ENCODE measurements around the gene N4BP2L1.

Gene N4BP2L1

DNA sequence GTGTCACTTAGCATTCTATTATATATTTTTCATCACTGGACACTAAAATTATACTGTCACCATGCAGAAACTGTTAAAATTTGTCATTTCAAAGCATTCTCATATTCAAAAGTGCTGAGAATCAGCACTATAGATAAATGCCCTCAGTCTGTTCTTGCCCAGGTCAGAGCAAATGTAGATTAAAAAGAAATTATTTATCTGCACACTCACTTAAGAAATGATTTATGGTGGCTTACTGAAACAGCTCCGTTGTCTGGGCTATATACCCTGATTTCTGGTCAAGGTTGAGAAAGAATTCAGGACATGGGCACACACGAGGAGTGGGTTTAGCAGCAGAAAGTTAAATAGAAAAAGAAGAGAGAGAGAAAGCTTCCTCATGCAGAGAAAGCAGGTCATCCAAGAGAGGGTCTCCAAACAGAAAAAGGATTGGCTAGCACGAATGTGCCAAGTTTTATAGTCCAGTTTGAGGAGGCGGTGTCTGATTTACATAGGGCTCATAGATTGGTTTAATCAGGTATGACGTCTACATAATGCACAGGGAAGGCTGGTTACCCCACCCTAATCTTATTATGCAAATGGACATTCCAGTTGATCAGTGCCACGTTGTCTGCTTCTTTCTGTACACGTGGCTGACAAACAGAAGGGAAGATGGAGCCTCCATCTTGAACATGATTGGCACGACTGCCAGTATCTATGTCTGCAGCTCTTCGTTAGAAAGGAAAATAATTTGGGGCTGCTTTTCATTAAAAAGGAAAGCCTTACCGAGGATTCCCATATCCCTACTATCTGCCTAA is 47.3 kb upstream of the N4BP2L1 start:
- TF ChIP-seq, protein P1, sequence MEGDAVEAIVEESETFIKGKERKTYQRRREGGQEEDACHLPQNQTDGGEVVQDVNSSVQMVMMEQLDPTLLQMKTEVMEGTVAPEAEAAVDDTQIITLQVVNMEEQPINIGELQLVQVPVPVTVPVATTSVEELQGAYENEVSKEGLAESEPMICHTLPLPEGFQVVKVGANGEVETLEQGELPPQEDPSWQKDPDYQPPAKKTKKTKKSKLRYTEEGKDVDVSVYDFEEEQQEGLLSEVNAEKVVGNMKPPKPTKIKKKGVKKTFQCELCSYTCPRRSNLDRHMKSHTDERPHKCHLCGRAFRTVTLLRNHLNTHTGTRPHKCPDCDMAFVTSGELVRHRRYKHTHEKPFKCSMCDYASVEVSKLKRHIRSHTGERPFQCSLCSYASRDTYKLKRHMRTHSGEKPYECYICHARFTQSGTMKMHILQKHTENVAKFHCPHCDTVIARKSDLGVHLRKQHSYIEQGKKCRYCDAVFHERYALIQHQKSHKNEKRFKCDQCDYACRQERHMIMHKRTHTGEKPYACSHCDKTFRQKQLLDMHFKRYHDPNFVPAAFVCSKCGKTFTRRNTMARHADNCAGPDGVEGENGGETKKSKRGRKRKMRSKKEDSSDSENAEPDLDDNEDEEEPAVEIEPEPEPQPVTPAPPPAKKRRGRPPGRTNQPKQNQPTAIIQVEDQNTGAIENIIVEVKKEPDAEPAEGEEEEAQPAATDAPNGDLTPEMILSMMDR (IDR thresholded peaks at IDR 0.05; ENCODE audit: insufficient read depth, low read length) = no peak
- TF ChIP-seq, protein P2, sequence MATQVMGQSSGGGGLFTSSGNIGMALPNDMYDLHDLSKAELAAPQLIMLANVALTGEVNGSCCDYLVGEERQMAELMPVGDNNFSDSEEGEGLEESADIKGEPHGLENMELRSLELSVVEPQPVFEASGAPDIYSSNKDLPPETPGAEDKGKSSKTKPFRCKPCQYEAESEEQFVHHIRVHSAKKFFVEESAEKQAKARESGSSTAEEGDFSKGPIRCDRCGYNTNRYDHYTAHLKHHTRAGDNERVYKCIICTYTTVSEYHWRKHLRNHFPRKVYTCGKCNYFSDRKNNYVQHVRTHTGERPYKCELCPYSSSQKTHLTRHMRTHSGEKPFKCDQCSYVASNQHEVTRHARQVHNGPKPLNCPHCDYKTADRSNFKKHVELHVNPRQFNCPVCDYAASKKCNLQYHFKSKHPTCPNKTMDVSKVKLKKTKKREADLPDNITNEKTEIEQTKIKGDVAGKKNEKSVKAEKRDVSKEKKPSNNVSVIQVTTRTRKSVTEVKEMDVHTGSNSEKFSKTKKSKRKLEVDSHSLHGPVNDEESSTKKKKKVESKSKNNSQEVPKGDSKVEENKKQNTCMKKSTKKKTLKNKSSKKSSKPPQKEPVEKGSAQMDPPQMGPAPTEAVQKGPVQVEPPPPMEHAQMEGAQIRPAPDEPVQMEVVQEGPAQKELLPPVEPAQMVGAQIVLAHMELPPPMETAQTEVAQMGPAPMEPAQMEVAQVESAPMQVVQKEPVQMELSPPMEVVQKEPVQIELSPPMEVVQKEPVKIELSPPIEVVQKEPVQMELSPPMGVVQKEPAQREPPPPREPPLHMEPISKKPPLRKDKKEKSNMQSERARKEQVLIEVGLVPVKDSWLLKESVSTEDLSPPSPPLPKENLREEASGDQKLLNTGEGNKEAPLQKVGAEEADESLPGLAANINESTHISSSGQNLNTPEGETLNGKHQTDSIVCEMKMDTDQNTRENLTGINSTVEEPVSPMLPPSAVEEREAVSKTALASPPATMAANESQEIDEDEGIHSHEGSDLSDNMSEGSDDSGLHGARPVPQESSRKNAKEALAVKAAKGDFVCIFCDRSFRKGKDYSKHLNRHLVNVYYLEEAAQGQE (IDR thresholded peaks at IDR 0.05; ENCODE audit: insufficient replicate concordance, low read depth) = no peak
- no peak for TF ChIP-seq POLR2AphosphoS5 (IDR thresholded peaks at IDR 0.05; ENCODE audit: low read depth)
- no peak for TF ChIP-seq GABPA (IDR thresholded peaks at IDR 0.05; ENCODE audit: low read depth)
- no peak for TF ChIP-seq SPI1 (IDR thresholded peaks at IDR 0.05; ENCODE audit: borderline replicate concordance, low read depth)
- no peak for DNase-seq (ENCODE audit: low read depth in 1 of 2, low spot score in 1 of 2)
- H3K4me3 ChIP-seq (replicated peaks; ENCODE audit: insufficient read depth, low read length) = no peak overlapping the region
- H3K27me3 ChIP-seq (ENCODE audit: insufficient read depth, poor library complexity, severe bottlenecking) = no peaks in the 10 kb centered on the region
- no peak overlapping the region for H3K27ac ChIP-seq (replicated peaks)

DNA sequence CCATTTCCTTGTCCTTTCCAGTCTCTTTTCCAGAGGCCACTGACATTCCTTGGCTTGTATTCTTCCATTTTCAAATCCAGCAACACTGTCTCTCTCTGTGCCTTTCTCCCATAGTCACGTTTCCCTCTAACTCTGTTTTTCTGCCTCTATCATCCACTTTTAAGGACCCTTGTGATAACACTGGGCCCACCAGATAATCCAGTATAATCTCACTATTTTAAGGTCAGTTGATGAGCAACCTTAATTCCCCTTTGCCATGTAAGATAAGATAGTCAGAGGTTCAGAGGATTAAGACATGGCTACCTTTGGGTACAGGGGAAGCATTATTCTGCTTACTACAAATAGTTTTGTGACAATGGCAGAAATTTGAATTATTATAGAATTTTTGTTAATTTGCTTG is 45.7 kb upstream of the N4BP2L1 start:
- no peak for DNase-seq (ENCODE audit: low read depth in 1 of 2, low spot score in 1 of 2)
- Histone ChIP-seq H3K27ac (replicated peaks) (no peak overlapping the region), H3K4me3 (replicated peaks; ENCODE audit: insufficient read depth, low read length) (no peak overlapping the region), H3K27me3 (ENCODE audit: insufficient read depth, poor library complexity, severe bottlenecking) (no peaks in the 10 kb centered on the region)
- TF ChIP-seq GABPA (IDR thresholded peaks at IDR 0.05; ENCODE audit: low read depth) (no peak), SPI1 (IDR thresholded peaks at IDR 0.05; ENCODE audit: borderline replicate concordance, low read depth) (no peak), POLR2AphosphoS5 (IDR thresholded peaks at IDR 0.05; ENCODE audit: low read depth) (no peak)
- TF ChIP-seq, protein P2 (IDR thresholded peaks at IDR 0.05; ENCODE audit: insufficient replicate concordance, low read depth) = no peak
- TF ChIP-seq, protein P1 (IDR thresholded peaks at IDR 0.05; ENCODE audit: insufficient read depth, low read length) = no peak

DNA sequence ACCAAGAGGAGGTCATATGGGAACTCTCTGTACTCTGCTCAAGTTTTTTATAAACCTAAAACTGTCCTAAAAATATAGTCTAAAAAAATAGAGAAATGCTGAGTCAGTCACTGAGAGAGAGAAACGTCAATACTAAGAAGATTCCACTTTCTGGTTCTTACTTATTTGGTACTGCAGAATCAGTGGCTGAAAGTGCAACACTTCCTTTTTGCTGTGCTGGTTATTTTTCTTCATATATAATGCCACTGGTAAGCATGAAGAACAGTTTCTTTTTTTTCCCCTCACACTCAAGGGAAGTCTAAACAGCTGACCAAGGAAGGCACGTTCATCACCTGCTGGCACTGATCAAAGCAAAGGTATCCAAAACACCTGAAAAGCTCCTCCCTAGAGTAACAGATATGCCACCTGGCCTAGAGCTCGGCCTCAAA is 44.3 kb upstream of the N4BP2L1 start:
- no peaks in the 10 kb centered on the region for H3K27me3 ChIP-seq (ENCODE audit: insufficient read depth, poor library complexity, severe bottlenecking)
- H3K27ac ChIP-seq (replicated peaks) = no peak overlapping the region
- no peak overlapping the region for H3K4me3 ChIP-seq (replicated peaks; ENCODE audit: insufficient read depth, low read length)
- no peak for DNase-seq (ENCODE audit: low read depth in 1 of 2, low spot score in 1 of 2)
- TF ChIP-seq GABPA (IDR thresholded peaks at IDR 0.05; ENCODE audit: low read depth) (no peak), SPI1 (IDR thresholded peaks at IDR 0.05; ENCODE audit: borderline replicate concordance, low read depth) (no peak), POLR2AphosphoS5 (IDR thresholded peaks at IDR 0.05; ENCODE audit: low read depth) (no peak)
- TF ChIP-seq, protein P2 (IDR thresholded peaks at IDR 0.05; ENCODE audit: insufficient replicate concordance, low read depth) = no peak
- TF ChIP-seq, protein P1 (IDR thresholded peaks at IDR 0.05; ENCODE audit: insufficient read depth, low read length) = no peak

Measured in HL-60 (cell line).